Measurements from ENCODE around the gene STK4.

- no peak for TF ChIP-seq POLR2AphosphoS5 (IDR thresholded peaks at IDR 0.05)
- TF ChIP-seq SMC3 (conservative IDR thresholded peaks at IDR 0.05; ENCODE audit: poor library complexity), result no peak
These were observed 73.1 kb downstream of the STK4 start for GRCh38 chr20:45039475-45039820.
